Body of pancreas (tissue), 4 donors: ENCODE data around the gene ZNF133.

Source experiments
- POLR2A ChIP-seq, 3 donors: fragments of 450-650 bp; IDR thresholded peaks; one replicate each; pipeline ENCODE4 v1.6.1; 2016; ENCODE audit warnings: antibody characterized with exemption in 3 of 3, mild to moderate bottlenecking in 2 of 3
- TF ChIP-seq, protein P1 (sequence below), 7 experiments: fragments of 450-650 bp in 4 of 7; fragments of 200-600 bp in 3 of 7; sonication (generic) in 3 of 7; IDR thresholded peaks; one replicate each; pipeline ENCODE4 v1.5.1; 2016 to 2019; ENCODE audit warnings: antibody characterized with exemption in 7 of 7

DNA sequence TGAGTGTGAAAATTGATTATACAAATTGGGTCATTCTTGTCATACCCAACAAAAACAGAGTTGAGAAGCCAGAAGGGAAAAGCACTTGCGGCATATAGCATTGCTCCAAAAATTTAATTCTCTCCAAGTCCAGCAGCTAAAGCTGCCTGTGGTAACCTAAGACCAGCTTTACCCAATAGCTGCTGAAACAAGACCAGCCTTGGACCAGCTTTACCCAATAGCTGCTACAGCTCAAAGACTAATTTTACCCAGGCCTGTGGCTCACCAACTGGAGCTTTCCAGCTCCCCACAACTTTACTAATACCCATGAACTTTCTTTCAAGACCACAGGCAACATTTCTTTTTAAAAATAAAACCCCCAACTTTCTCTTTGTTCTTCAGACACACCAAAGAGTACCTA, 32.8 kb upstream of the ZNF133 start:
- TF ChIP-seq, protein P1, sequence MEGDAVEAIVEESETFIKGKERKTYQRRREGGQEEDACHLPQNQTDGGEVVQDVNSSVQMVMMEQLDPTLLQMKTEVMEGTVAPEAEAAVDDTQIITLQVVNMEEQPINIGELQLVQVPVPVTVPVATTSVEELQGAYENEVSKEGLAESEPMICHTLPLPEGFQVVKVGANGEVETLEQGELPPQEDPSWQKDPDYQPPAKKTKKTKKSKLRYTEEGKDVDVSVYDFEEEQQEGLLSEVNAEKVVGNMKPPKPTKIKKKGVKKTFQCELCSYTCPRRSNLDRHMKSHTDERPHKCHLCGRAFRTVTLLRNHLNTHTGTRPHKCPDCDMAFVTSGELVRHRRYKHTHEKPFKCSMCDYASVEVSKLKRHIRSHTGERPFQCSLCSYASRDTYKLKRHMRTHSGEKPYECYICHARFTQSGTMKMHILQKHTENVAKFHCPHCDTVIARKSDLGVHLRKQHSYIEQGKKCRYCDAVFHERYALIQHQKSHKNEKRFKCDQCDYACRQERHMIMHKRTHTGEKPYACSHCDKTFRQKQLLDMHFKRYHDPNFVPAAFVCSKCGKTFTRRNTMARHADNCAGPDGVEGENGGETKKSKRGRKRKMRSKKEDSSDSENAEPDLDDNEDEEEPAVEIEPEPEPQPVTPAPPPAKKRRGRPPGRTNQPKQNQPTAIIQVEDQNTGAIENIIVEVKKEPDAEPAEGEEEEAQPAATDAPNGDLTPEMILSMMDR (IDR thresholded peaks at IDR 0.05): no peak
- no peak for TF ChIP-seq POLR2A (IDR thresholded peaks at IDR 0.05)
